ENCODE data around the gene SLC44A4.

SLC44A4 gene

DNA sequence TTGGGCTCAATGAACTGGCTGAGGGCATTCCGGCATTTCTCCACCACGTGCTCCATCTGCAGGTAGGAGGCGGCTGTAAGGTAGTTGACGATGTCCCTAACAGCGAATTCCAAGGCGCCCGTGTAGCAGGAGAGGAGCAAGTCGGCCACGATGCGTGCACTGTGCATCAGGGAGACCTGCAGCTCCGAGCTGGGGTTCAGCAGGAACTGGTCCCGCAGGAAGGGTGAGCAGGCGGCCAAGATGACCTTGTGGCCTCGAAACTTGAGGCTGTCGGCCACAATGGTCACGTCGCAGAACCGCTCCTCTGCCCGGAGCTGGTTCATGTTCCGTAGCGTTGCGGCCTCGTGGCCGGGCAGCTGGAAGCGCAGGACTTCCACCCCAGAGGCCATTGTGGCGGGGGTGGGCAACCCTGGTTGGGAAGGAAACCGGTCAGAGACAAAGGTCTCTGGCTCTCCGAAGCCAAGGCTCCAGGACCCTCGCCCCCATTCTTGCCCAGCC is 22.2 kb upstream of the SLC44A4 start:
- DNase-seq = no peak

DNA sequence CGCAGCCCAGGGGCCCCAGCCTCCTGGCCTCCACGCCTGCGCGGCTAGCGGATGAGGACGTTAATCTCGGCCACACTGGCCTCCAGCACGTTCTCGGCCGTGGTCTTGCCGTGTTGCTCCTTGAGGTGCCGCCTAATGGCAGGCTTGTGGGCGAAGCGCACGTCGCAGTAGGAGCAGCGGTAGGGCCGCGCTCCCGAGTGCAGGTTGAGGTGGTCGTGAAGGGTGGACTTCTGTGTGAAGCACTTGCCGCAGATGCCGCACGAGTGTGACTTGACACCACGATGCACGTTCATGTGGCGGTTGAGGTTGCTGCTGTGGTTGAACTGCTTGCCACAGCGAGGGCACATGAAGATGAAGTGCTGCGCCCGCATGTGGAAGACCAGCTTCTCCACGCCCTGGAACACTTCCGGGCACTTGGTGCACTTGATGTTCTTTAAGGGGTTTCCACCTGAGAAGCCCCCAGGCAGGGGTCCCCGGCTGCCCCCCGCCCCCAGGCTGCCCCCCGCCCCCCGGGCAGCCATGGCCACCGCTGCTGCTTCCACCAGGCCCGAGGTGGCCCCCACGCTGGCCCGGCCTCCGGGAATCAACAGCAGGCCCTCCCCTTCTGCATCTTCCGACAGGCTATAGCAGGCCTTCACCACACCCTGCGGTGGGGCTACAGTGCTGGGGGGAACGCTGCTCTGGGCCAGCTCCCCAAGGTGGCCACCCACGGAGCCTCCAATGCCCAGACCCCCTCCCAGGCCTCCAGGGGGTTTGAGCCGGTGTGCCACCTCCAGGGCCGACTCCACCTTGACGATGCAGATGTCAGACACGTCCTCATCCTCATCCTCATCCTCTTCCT is 21.3 kb upstream of the SLC44A4 start:
- no peak for DNase-seq

DNA sequence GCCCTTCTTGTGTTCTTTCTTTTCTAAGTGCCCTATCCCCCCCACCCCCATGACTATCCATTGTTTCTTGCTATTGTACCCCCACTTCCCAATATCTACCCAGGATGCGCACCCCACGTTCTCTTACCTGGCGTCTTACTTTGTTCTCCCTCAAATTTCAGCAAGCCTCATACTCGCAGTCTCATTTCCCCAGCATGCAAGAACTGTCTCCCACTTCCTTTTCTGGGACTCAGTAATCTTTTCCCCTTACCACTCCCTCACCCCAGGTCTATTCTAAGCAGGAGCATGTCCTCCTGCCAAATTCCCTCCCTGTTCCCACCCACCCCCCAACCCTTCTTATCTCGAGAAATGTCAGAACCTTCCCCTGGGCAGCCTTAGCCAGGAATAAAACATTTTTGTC is 20.4 kb upstream of the SLC44A4 start:
- no peak for DNase-seq

DNA sequence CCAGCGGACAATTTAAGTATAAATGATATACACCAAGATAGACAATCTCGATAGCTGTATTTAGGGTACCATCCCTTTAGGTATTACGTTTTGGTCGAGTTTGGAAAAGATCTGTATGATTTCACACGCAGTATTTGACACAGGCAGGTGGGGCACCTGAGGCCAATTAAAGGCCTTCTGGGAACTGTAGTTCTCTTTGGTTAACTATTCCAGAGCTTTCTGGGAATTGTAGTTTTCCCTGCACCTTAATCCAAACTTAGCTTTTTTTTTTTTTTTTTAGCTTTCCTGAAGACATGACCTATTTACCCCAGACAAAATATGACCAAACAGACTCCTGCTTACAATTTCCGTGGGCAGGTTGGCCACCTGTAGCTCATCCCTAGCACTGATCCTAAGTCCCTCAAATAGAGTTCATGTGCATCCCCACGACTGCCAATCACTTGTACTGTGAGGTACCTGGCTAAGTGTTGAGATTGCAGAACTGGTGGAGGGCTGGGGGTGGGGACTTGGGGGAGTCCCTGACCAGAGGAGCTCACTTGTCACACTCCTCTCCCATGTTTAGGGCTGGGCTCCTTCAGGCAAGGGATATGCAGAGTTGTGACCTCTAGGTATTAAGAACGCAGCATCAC is 19.7 kb upstream of the SLC44A4 start:
- no peak for DNase-seq

DNA sequence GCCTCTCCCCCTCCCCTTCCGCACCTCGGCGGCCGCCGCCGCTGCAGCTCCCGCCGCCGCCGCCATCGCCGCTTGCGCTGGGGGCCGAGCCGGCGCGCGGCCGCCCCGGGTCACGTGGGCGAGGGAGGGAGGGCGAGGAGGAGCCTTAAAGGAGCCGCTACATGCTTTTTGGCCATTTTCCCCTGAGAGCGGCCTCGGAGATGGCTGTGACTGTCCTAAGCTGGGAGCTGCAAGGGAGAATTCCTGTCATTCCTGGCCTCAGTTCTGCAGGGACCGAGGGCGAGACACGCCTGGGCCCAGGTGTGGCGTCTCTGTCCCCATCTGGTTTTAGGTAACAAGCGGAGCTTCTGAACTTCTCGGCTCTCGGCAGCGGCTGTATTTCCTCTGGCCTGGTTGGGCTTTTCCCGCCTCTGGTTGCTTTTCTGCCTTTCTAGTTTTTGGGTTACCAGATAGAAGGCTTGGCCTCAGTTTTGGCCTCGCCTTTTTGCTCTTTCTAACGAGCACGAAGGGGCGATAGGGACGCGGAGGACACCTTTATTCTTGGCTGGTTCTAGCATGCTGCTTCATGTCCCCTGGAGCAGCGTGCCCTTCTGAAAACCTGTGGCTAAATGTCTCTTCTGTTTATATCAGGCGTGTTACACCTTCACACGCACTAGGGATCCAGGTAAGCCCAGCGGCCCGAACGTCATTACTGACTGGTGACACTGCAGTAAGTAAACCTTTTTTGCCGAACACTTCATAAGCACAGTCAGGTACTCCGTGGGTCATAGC is 19.0 kb upstream of the SLC44A4 start, which contains the start of gene EHMT2:
Gene EHMT2, minus strand, starts transcription at position 87 of the 771 bp plus-strand sequence. Its CDS starts 21 bp downstream, at position 66.
- DNase-seq = peak; percentile 26

DNA sequence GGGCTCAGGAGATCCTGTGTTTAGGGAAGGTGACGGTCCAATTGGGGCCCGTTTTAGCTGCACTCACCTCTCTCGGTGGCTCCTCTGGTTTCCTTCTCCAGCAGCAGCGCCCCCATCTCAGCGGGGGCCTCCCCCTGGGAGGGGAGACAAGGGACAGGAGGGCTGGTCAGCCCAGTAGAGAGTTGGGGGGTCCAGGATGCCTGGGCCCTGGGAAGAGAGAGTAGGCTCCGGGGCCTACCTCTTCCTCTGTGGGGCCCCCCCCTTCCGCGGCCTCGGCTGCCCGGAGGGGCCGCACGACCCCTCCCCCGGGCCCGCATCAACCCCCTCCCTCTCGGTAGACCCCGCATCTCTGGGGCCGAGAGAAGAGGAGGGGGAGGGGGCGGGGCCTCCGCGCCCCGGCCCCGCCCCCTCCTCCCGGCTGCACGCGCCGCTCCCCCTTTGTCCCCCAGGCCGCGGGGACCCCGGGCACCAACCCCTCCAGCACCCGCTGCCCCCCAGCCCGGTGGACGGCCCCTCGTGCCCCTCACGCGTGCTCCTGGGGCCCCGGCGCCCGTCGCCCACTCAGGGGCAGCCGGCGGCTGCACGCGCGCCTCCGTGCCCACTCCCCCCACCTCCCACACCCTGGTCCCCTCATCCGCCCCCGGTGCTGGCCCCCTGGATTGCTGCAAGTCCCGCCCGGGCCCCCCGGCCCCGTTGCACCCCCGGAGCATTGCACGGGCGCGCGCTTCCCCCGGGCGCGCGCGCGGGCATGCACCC is 18.2 kb upstream of the SLC44A4 start:
- DNase-seq = no peak

DNA sequence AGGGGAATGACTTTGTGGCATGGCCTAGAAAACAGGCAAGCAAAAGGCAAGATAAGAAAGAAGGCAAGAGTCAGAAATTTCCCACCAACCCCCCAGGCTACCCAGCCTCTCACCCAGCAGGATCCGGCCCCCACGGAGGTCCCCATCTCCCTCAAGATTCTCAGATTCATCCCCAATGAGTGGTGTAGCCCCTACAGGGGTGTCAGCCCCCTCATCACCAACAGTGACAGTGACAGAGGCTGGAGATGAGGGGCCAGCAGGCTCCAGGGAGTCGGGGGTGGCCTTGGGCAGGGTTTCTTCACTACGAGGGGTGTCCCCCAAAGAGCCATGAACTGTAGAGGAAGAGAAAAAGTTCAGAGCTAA is 17.7 kb upstream of the SLC44A4 start:
- DNase-seq = no peak

DNA sequence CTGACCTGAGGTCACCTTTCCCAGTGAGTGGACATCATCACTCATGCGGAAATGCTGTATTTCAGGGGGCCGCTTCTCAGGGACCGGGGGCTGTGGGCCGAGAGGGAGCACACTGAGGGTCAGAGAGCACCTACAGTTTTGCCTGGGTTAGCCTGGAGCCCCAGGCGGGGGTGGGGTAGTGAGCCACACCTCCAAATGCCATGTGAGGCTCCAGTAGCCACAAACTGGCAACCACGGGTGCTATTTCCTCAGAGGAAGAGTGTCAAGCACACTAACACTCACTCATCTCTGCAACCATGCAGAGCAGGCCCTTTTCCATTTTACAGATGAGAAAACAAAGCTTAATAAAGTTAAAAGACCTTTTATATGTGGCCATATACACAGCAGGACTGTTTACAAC is 14.0 kb upstream of the SLC44A4 start:
- no peak for DNase-seq

DNA sequence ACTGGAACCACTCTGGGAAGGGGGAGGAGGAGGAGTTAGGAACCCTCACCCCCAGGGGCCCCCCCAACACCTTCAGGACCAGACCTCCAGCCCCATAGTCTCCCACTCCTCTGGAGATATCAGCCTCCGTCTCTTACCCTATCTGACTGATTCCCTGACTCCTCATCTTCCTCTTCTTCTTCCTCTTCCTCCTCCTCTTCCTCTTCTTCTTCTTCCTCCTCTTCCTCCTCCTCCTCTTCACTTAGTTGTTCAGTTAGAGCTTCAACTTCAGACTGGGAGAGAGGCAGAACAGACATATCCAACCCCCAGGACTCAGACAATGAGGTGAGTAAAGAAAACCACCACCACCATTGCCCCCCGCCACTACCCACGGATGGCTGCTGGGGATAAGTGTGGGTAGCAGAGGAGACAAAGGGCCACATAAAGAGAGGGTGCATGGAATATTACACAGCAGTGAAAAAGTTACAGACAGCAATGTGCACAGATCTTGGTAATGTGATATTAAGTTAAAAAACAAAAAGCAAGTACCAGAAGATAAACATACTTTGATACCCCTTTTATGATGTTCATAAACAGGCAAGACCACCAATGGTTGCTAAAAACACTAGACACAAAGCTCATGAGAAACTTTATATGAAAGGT is 10.7 kb upstream of the SLC44A4 start:
- DNase-seq = no peak

DNA sequence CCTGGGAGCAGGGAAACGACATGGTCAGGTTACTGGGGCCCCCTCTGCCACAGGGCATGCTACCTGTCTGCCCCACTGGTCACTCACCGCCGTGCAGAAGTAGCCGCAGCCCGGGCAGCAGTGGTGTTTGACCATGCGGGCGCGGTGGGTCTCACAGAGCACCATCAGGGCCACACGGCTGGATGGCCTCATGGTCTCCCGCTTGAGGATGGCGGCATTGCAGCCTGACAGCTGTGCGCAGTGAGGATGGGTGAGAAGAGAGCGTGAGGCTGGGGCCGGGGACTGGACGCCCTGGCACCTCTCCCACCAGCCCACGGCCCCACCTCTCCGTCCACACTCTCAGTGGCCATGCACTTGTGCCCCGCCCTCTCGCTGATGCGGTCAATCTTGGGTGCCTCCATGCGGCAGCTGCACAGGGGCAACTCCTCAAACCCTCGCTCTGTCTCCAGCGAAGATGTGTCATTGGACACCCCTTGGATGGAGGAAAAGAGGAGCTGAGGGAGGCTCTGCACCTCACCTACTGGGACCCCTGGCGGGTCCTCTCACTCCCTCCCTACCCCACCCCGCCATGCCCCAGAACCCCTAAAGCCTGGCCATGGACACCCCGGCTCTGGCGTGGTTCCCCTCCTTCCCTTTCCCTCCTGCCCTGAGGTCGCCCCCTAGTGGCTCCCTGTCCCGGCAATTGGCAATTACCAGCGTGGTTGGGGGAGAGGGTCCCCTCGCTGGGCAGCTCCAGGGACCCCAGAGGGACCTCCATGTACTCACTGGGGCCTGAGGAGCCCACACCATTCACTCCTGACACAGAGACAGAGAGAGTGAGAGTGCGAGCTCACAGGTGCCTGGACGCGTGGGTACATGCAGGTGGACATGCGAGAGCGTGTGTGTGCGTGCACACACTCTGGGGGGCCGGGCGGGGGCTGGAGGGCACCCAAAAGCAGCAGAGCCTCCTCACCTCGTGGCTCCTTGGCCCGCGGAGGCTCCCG is 9.8 kb upstream of the SLC44A4 start:
- no peak for DNase-seq

DNA sequence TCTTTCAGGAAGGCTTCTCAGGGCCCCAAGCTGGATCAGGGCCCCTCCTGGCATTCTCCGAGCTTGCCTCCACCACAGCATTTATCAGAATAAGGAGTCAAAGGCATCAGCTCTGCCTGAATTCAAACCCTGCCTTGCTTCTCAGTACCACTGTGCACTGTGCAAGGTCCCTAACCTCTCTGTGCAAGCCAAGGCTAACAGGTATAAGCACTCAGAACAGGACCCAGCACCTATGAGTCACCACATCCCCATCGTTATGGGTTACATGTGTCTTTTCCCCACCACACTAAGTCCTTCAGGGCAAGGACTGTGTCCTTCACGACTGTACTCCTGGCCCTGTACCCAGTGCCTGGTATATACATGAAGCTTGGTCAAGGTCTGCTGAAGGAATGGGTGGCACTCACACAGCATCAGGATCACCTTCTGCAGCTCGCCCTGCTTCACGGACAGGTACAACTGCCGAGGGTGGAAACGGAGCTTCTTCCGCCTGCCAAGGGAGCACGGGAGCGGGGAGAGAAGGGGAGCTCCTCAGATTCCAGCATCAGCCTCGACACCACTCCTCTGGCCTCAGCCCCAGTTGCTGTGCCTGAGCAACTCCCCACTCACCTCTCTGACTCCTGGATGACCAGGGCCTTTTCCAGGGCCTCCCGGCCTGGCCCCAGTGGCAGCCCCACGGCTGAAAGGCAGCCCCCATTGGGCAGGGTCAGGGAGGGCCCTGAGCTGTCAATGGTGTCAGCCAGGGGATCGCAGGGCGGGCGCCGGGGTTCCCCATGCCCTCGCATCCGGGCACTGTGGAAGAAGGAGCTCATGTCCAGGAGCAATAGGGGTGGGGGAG is 8.6 kb upstream of the SLC44A4 start:
- DNase-seq = no peak

DNA sequence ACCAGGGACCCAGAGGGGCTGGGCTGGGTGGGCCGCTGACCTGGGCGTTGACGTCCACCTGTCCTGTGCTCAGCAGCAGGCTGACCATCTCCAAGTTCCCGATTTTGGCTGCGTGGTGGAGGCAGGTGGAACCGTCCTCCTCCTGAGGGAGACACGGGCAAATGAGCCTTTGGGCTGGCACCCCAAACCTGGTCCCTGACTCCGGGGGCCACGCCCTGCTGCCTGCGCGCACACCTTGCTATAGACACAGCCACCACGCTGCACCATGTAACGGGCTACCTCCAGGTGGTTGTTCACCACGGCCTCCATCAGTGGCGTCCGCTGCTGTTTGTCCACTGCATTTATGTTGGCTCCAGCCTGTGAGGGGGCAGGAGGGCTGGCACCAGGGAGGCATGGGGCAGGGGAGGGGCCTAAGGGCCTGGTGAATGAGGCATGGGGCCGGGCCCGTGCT is 7.8 kb upstream of the SLC44A4 start:
- no peak for DNase-seq

DNA sequence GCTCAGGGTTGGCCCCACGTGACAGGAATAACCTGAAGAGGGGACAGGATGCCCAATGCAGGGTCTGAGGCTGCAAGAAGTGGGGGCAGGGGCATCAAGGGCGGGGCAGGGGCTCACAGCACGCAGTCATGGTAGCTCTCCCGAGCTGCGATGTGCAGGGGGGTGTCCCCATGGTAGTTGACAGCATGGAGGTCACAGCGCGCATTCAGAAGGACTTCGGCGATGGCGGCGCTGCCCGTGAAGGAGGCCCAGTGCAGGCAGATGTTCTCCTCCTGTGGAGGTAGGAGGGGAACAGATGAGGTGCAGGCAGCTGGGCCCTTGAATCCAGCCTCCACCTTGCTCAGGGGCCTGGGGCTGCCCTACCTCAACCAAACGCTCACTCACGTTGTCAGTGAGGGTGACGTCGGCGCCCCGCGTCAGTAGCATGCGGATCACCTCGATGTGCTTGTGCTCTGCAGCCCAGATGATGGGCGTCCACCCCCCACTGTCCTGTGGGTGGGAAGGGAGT is 5.8 kb upstream of the SLC44A4 start:
- no peak for DNase-seq

DNA sequence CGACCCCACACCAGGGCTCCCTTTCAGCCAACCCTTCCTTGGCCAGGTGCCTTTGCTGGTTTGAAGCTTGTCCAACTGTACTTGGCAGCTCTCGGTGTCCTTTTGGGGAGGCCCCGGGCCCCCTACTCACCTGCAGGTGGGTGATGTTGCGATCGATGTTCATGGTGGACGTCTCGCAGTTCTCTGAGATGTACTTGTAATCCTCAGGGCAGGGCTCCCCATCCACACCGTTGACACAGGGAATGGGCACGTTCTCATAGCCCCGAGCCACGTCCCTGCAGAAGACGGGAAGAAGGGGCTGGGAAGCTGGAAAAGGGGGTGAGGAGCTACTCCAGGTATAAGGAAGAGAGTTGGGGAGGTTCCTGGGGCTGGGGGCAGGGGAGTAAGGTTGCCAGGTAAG is 4.9 kb upstream of the SLC44A4 start:
- DNase-seq = no peak

DNA sequence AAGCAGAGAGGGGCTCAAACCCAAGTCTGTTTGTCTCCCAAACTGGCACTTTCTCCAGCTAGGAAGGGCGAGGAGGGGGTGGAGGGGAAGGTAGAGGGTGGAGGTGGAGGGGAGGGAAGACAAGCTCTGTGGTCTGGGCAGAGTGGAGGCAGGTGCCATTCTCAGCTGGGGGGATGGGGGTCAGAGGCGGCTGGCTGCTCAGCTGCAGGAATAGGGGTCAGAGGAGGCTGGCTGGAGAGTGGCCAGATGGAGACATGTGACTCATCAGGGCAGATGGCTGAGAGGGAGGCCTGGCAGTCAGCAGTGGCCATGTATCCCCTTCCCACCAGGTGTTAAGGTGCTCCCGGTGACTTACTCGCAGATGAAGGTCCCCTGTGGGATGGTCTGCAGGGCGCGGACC is 3.5 kb upstream of the SLC44A4 start:
- no peak for DNase-seq

DNA sequence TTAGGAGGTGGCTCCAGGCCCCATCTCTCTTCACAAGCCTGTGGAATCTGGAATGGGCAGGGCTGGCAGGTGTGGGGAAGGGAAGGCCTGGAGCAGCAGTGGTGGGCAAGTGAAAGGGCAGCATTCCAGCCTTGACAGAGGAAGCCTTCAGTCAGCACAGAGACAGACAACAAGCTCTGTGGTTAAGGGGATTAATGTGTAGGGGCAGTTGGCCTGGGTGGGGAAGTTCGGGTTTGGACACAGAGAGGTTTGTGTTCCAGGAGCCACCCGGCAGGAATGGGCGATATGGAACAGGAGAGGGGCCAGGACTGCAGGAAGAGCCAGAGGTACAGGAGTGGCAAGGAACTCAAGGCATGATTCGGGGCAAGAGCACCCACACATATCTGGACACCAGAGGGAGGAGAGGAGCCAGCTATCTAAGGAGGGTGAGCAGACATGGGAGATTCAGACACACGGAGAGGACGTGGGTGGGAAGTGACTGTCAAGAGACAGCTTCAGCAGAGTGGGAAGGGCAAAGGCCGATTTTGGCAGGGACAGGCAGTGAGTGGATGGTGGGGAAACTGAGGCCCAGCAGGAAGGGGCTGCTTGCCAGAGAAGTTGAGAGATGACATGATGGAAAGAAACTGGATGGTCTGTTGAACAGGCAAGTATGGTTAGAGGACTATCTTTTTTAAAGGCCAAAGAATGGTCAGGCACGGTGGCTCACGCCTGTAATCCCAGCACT is 2.5 kb upstream of the SLC44A4 start:
- DNase-seq = no peak

DNA sequence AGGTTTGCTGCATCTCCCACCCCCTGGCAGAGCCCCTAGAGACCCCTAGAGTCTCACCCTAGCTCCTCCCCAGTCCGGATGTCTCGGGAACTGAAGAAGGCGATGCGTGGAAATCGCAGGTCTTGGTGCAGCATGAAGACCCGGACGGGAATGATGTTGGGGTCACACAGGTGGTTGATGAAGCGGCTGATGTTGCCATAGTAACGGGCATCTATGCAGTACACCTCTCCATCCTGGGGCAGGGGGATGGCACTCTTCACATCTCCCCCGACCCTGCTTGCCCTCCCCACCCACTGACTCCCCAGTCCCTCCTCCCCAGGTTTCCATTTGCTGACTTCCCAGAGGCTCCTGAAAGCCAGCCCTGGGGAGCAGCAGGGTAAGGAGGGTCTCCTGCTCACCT is 1.8 kb upstream of the SLC44A4 start:
- no peak for DNase-seq

DNA sequence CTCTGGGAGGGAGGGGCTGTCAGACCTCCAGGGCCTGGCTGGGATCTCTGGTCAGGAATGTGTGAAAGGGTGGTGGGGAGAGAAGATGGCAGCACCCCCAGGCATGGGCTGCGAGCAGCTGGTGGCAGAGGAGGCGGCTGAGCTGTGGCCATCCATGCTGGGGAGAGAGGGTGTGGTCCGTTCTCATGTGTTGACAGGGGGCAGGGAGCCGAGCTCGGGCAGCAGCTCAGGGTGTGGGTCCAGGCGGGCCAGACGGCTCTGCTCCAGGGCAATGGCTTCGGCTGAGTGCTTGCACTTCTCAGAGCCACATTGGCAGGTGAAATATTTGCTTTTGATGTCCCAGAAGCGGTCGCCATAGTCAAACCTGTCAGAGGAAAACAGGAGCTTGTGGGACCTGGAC is 1.1 kb upstream of the SLC44A4 start:
- no peak for DNase-seq

DNA sequence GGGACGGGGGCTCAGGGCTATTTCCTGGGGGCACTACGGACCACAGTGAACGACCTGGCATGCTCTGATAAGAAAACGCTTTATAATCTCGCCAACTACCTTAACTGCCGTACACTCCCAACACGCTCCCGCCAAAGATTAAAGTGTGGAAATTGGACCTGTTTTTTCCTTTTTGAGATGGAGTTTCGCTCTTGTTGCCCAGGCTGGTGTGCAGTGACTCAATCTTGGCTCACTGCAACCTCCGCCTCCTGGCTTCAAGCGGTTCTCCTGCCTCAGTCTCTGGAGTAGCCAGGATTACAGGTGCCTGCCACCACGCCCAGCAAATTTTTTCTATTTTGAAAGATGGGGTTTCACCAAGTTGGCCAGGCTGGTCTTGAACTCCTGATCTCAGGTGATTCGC is 346 bp upstream of the SLC44A4 start:
- DNase-seq = no peak
